GM21717 (cell line): ENCODE measurements around the gene IDI1.
"Not testable (repeated sequence)": the region's sequence is repeated elsewhere in the genome, so short reads cannot be mapped to it uniquely, and the experiment has no call there.

Experiments
- ATAC-seq: cut with Tn5 transposase; IDR thresholded peaks from one replicate; pipeline ENCODE4 v1.9.1; 2021; ENCODE audit warnings: mild to moderate bottlenecking, moderate library complexity; ENCODE audit not compliant: unreplicated experiment

Gene IDI1

DNA sequence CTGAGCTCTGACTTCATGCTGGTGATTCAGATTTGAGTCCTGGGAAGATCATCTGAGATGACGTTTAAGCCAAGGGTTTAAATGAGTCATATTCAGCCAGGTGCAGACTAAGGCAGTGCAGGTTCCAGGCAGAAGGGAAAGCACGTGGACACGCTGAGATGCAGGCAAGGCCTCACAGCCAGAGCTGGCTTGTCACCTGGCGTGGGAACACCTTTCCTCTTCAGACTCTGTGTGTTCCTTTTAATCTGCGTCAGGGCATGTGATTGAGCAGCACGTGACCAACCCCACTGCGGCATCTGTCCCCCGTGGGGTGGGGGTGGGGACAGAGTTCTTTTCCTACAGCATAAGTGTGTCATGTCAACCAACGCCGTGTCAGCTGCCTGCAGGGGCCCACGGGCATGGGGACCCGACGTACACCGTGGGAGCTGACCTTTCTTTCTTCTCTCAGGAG, 12.6 kb downstream of the IDI1 start:
- no peak for ATAC-seq

GRCh38 chr10:1035201-1035600, 13.7 kb downstream of the IDI1 start:
- no peak for ATAC-seq

- no peak for ATAC-seq
These were observed 14.2 kb downstream of the IDI1 start for GRCh38 chr10:1034758-1035157.

GRCh38 chr10:1033601-1034000, 15.3 kb downstream of the IDI1 start:
- ATAC-seq, result no peak

- ATAC-seq, result no peak
These were observed 19.1 kb downstream of the IDI1 start for GRCh38 chr10:1029838-1030237.

GRCh38 chr10:1026578-1026977, 22.3 kb downstream of the IDI1 start:
- no peak for ATAC-seq

DNA sequence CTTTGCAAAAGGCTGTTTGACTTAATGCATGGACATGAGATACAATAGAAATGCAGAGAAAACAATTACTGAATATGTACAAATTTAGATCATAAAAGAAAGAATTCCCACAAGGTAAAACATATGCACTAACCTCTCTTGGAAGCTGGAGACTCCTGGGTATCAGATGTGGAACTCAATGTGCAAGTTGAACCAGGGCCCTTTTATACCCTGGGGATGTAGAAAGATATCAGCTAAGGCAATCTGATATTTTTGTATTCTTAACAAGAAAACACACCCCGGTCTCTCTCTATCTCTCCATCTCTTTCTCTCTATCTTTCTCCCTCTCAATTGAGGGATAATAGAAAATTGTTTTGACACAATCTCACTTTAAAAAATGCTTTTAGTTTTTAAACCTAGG, 23.2 kb downstream of the IDI1 start, which contains the start of gene IDI2:
TSS of gene IDI2 (minus strand) at position 177 of the 400 bp plus-strand sequence. CDS start 1,136 bp downstream, outside the sequence.
- ATAC-seq, result no peak

DNA sequence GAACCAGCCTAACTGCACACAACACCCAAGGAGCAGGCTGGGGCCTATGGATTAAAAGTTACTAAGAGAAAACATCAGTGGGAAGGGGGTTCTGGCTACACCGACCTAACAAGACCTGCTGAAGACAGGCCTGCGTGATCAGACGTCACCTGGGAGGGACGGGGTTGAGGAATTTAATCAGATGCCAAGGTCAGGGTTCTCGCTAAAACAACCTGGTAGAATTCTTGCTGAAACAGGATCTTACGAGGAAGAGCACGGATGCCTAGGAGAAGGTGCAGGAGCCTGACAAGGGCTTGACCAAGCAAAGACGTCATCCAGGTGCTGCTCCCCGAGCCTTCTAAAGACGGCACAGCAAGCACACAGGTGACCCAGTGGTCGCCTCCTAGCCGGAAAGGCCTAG, 24.8 kb downstream of the IDI1 start:
- ATAC-seq, result no peak

DNA sequence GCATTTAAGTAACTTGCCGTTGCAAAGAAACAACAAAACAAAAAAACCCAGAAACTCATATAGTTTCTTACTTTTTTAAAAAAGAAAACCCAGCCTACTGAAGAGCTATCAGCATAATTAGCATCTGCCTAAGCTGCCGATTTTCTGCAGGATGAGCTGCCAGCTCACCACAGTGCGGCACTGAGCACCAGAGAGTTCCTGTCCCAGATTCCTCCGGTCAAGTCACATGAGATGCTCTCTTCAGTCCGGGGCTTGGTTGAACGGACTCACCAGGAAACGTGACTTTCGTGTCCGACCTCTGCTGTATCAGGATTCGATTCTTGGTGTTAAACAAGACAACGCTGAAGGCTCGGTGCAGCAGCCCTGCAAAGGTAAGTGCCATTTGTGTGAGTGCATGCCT, 26.5 kb downstream of the IDI1 start:
- ATAC-seq, result no peak

DNA sequence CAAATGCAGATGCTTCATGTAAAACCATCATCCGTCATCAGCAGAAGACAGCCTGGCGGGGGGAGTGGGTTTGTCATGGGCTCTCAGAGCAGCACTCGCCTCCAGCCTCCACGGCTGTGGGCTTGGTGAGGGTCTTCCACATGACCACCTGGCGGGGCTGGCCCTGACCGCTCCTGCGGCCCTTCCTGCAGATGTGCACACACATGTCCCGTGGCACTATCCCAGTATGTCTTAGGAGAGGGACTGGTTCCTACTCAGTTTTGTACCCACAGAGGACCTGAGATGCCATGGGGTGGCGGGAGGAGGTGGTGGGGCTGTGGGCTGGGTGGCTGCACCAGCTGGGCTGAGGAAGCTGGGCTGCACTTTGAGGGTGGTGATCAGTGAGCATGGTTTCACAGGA, 28.0 kb downstream of the IDI1 start:
- no peak for ATAC-seq

DNA sequence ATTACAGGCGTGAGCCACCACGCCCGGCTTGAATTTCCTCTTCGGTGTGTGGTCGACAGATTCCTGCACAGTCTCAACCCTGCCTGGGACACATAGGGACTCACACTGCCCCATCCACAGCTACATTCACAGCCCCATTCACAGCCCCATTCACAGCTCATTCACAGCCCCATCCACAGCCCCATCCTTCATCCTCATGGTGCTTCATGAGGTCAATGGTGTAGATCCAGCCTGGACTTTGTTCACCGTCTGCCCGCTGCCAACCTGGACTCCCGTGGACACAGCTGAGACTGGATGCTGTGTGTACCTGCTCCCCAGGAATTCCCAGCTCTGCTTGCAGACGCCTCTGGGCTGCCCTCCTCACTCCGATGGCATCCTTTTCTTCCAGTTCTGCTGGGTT, 28.5 kb downstream of the IDI1 start:
- ATAC-seq, result no peak

- no peak for ATAC-seq
These were observed 29.6 kb downstream of the IDI1 start for GRCh38 chr10:1019362-1019761.

- ATAC-seq, result no peak
These were observed 33.2 kb downstream of the IDI1 start for GRCh38 chr10:1015688-1016087.

DNA sequence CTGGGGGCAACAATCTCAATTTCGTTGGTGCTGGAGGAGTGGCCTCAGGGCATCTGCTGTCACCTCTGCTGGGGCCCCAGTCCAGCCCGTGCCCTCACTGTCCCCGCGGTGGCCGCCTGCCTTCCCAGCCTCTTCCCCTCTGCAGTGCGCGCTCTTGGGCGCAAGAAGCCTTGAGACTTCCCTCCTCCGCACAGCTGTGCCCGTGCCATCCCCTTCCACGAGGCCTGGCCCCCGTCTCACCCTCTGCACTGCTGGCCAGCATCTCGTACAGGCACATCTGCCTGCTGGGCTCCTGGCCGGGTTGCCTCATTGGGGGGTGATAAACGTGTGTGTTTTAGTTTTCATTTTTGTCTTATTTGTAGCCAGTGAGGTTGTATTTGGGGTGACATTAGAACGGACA, 37.2 kb downstream of the IDI1 start:
- no peak for ATAC-seq

- ATAC-seq, result no peak
These were observed 38.2 kb downstream of the IDI1 start for GRCh38 chr10:1010703-1011102.

DNA sequence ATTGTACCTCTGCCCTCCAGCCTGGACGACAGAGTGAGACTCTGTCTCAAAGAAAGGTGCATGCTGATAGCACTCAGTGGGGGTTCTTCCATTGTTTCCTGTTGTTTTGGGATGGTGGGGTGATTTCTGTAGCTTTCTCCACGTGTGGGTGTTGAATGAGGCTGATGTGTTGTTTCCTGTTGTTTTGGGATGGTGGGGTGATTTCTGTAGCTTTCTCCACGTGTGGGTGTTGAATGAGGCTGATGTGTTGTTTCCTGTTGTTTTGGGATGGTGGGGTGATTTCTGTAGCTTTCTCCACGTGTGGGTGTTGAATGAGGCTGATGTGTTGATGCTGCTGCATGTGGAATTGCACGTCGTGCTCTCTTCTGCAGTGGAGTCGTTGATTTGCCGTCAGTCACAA, 39.0 kb downstream of the IDI1 start:
- not testable (repeated sequence) for ATAC-seq

DNA sequence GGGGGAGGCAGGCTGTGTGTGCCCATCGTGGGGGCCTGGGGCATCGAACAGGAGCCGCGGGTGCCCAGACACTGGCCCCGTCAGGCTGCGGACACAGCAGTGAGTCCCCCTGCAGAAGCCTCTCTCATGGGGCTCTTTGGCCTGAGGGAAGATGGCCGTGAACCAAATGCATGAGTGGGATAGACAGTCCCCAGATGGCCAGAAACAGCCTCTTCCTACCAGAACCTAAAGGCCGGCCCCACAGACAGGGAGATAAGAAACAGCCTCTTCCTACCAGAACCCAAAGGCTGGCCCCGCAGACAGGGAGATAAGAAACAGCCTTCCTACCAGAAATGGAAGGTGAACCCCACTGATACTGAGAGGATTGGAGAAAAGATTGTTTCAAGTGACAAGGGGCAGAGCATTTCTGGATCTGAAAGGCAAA, 39.8 kb downstream of the IDI1 start:
- ATAC-seq, result no peak

DNA sequence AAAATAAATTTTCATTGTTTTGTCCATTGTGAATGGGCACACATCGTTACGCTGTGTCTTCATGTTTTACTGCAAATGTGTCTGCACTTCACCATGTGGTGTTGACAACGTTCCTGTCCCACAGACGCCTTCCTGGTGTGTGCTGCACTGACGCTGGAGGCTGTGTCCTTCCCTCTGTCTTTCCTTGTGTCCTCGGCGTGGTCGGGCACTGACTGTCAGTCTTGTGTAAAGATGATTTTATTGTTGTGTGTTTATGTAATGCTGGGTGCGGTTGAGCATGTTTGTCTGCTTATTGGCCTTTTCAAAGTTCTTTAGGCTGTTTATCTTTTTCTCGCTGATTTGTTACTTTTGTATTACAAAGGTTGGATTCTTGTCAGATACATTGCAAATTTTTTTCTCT, 41.3 kb downstream of the IDI1 start:
- no peak for ATAC-seq

- no peak for ATAC-seq
These were observed 42.3 kb downstream of the IDI1 start for GRCh38 chr10:1006573-1006972.

GRCh38 chr10:1003884-1004670, 44.8 kb downstream of the IDI1 start:
- no peak for ATAC-seq

DNA sequence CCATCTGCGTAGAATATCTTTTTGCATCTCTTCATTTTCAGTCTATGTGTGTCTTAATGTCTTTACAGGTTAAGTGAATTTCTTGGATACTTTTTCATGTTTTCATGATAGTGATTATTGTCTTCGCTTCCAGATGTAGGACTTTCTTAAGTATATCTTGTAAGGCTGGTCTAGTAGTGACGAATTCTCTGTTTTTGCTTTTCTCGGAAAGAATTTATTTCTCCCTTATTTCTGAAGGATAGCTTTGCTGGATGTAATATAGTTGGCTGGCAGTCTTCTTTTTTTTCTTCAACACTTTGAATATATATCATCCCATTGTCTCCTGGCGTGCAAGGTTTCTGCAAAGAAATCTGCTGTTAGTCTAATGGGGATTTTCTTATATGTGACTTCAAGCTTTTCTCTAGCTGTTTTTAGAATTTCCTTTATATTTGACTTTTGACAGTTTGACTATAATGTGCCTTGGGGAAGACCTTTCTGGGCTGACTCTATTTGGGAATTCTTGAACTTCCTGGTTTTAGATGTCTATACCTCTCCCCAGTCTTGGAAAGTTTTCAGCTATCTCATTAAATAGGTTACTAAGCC, 46.4 kb downstream of the IDI1 start:
- ATAC-seq, result no peak

DNA sequence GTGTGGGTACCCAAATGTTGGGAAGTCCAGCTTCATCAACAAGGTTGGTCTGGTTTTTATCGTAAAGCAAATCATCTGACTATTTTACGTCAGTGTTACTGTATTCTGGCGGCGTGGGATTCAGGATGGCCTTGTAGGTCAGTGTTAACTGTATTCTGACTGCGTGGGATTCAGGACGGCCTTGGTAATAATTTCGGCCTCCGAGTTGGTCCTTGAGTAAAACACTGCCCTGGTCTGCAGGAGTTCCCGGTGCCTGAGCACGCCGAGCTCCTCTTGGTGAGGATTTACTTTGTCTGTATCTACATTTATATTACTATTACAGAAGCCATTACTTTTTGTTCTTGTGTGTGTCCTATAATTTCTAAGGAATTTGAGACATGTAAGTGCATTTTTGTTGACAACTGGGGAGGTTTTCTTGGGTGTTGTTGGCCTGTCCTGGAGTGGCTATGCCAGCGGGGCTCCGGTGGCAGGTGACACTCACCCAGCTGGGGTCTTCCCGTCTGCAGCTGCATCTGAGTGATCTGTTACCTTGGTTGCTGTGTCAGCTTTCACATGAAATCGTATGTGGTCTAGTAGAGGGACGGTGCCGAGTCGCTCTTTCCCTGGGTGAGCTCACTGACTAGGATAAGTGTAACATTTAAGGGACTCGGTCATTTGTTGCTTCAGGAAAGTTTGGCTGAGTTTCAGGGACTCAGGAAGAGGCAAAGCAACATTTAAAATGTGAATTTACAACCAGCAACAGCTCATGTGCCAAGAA, 51.5 kb downstream of the IDI1 start:
- ATAC-seq, result no peak
